ENCODE measurements around the gene PCSK5.

PCSK5 gene

GRCh38 chr9:75907329-75907728, 16.9 kb downstream of the PCSK5 start:
- peak; percentile 42 for DNase-seq (ENCODE audit: low read depth)
- no peak overlapping the region for H3K4me3 ChIP-seq (ENCODE audit: low read depth, low read length)
- TF ChIP-seq CTCF (conservative IDR thresholded peaks at IDR 0.05; ENCODE audit: low read depth, low read length), result no peak

DNA sequence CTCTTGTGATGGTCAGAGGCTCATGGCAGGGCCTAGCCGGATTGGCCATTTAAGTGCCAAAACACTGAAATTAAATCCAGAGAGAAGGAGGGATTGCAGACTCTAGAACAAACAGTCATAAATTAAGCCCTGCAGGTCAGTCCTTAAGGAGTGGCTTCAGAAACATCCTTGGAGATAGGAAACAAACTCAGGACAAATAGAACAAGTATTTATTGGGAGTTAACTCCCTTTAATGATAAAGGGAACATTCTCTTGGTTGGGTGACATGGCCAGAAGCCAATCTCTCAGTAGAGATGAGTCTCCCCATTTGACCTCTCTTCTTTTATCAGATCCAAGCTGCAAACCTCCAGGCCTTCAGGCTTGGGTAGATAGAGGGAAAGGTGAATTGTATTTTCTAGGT, 17.4 kb downstream of the PCSK5 start:
- TF ChIP-seq CTCF (conservative IDR thresholded peaks at IDR 0.05; ENCODE audit: low read depth, low read length), result no peak
- no peak for DNase-seq (ENCODE audit: low read depth)
- no peak overlapping the region for H3K4me3 ChIP-seq (ENCODE audit: low read depth, low read length)

- TF ChIP-seq CTCF (conservative IDR thresholded peaks at IDR 0.05; ENCODE audit: low read depth, low read length), result no peak
- no peak overlapping the region for H3K4me3 ChIP-seq (ENCODE audit: low read depth, low read length)
- DNase-seq (ENCODE audit: low read depth), result no peak
Measured at GRCh38 chr9:75909776-75910175, 19.3 kb downstream of the PCSK5 start.

DNA sequence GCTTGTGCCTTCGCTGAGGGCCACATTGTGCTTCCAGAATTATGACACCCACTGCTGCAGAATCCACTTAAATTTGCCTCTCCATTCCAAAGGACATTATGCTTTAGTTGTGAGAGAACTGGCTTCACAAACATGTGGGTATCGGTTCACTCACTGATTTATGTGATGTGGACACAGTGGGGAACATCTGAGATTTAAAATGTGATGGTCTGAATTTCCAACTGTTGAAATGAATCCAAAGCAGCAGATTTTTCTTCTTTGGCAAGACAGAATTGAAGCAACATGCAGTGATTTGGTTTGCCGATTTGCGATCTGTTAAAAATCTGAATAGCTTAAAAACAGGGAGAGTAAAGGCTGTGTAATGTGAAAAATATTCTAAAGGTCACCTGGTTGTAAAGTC, 20.3 kb downstream of the PCSK5 start:
- DNase-seq (ENCODE audit: low read depth), result no peak
- TF ChIP-seq CTCF (conservative IDR thresholded peaks at IDR 0.05; ENCODE audit: low read depth, low read length), result no peak
- H3K4me3 ChIP-seq (ENCODE audit: low read depth, low read length), result no peak overlapping the region

DNA sequence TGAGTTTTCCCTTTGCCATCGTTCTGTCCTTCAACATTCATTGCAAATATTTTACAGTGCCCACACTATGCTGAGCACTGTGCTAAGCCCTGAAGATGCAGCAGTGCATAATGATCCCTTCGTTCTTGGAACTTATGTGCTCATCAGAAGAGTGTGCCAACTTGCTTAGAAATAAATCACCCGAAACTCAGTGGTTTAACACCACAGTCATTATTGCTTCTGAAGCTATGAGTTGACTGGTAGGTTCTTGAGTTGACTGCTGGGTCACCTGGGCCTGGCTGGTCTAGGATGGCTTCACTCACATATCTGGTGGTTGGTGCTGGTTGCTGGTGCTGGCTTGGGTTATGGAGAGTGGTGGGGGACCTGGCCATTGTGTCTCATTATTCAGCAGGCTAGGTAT, 20.9 kb downstream of the PCSK5 start:
- DNase-seq (ENCODE audit: low read depth), result no peak
- TF ChIP-seq CTCF (conservative IDR thresholded peaks at IDR 0.05; ENCODE audit: low read depth, low read length), result no peak

GRCh38 chr9:75912951-75913350, 22.5 kb downstream of the PCSK5 start:
- no peak overlapping the region for H3K4me3 ChIP-seq (ENCODE audit: low read depth, low read length)
- TF ChIP-seq CTCF (conservative IDR thresholded peaks at IDR 0.05; ENCODE audit: low read depth, low read length), result no peak
- peak; percentile 11 for DNase-seq (ENCODE audit: low read depth)

More for the DNA sequence above, 20.9 kb downstream of the PCSK5 start:
- H3K4me3 ChIP-seq (ENCODE audit: low read depth, low read length), result no peak overlapping the region

DNA sequence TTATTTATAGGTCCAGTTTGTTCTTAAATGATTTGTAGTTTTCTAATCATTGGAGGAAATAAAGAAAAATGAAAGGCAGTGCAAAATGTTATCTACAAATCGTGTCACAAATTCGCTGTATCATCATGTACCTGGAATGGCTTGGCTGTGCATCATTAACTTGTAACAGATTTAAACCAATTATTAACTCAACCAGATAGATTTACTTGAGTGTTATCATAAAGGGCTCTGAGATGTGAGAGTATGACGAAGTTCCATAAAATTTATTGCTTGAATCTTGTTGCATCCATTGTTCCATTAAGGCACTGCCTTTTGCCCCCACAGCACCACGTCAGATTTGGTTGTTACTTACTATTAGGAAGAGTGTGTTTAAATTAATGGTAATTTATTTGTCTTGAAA, 23.5 kb downstream of the PCSK5 start:
- DNase-seq (ENCODE audit: low read depth), result no peak
- no peak overlapping the region for H3K4me3 ChIP-seq (ENCODE audit: low read depth, low read length)
- no peak for TF ChIP-seq CTCF (conservative IDR thresholded peaks at IDR 0.05; ENCODE audit: low read depth, low read length)

Data from choroid plexus epithelial cell (primary cell).